HG03558 (cell line): ENCODE results near the gene TM6SF1.
"Not testable (repeated sequence)": the region's sequence is repeated elsewhere in the genome, so short reads cannot be mapped to it uniquely, and the experiment has no call there.

ENCODE experiments used
- ATAC-seq: cut with Tn5 transposase; IDR thresholded peaks from one replicate; pipeline ENCODE4 v1.9.1; 2021; ENCODE audit warnings: moderate number of reproducible peaks; ENCODE audit not compliant: unreplicated experiment; ENCODE audit errors: extremely low read depth

The TM6SF1 gene

DNA sequence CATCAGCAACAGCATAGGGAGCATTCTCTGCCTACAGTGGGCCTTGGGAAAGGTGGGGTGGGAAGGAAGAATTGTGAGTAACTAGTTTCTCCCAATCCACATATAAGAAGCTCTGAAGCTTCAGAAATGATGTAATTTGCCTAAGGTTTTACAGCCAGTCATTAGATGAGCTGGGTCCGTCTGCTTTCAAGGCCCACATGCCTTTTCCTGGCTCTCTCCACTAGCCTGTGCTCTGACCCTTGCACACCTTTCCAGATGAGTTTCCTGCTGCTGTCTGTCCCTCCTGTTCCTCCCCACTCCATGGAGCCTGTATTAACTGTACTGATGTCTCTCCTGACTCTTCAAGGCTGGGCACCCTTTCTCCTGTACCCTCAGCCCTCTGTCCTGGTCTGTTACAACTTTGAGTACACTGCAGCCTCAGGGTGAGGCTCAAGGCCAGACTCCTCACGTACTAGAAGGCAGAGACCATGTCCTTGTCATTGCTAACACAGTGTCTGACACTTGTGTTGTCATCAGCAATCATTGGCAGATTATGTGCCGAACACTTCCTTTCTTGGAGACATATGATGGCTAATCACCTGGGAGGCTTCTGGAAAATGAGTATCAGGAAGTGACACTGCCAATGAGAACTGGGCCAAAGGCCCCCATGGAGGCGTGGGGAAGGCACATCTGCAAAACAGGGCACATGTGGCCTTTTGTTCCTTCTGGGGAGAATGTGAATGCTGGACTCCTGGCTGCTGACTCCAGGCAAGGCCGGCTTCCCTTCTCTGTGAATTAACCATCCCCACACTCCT, 6.6 kb downstream of the TM6SF1 start:
- ATAC-seq = no peak

DNA sequence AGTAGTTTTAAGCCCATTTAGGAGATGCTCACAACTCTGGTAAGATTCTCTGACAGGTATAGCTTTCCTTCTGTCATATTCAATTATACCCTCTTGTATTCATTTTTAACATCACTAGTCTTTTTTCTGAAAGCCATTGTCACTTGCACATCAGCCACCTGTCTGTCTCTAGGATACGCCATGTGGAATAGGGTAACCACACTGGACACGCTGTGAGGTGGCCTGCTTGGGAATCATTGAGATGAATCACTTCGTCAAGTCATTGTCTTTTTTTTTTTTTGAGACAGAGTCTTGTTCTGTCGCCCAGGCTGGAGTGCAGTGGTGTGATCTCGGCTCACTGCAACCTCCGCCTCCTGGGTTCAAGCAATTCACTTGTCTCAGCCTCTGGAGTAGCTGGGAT, 7.4 kb downstream of the TM6SF1 start:
- no peak for ATAC-seq

DNA sequence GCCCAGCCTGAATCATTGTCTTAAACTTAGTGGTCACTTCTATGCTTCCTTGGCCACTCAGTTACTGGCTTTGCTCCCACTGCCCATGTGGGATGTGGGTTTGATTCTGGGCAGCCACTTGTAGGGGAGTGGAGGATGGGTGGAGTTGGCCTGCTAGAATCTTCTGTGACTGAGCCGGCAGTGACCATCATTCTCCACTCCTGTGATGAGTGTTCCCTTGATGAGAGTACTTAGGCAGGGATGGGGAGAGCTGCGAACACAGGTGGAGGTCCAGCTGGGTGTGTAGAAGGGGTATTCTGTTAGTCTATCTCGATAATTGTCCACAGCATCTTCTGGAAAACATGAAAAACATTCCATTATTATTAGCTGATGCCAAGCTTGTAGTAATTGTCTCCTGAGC, 8.0 kb downstream of the TM6SF1 start:
- no peak for ATAC-seq

DNA sequence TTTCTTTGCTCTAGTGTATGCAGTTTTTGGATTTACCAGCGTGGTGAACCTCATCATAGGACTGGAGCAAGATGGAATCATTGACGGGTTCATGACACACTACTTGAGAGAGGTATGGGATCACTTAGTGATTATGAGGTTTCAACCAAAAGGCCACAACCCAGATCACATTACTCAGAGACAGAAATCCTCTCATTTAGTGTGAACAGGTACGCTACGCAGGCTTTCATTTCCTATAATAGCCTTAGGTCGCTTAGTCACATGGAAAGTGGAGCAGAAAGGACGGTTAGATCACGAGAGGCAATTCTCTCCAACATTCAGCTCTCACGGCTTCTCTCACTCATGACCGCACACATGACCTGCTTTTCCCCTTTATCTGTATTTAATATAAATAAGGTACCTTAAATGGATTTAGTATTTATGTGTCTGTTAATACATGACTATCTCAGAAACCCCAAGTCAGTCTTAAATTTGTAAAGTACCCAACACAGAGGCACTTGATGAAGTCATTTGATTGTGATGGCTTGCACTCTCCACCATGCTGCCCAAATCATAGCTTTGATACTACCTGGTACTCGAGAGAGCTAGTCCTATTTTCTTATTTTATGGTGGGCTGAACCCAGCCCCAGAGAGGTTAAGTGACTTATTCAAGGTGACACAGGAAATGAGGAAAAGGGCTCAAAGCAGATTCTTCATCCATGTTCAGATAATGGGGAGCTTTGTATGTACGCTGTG, 8.6 kb downstream of the TM6SF1 start:
- ATAC-seq = no peak

DNA sequence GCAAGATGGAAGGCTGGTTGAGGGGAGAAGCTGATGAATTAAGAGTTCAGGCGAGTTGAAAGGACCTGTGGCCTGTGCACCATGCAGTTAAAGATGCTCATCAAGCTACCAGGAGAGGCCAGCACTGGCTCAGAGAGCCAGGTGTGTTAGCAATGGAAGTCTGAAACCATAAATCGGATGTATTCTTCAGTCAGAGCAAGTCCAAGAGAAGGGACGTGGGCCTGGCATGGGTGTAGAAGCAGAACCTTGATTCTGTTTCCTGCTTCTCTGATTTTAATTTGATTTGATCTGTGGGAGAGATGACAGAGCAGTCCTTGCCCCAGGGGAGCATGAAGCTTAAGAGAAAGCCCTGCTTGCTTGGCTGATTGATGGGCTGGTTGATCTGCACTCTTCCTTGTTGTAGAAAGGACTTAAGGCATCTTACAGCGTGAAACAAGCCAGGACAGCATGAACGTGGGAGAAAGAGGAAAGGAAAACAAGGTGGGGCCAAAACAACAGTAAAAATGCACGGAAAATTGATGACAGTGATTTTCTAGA, 10.9 kb downstream of the TM6SF1 start:
- no peak for ATAC-seq

DNA sequence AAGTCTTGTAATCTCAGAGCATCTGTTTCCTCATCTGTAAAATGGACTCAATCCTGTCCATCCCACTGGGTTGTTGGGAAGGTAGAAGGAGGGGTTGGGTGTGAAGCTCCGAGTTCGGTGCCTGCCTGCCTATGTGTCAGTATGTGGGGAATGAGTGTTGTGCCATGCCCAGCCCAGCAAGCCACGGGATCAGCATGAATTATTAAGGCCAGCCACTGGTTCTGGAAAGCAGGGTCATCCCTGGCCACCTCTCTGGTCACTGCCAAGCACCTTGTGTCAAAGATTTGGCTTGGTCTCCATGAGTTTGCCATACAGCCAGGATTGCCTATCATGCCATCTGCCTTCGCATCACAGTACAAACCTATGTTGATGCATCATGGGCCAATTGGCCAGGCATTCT, 11.5 kb downstream of the TM6SF1 start:
- ATAC-seq = no peak

DNA sequence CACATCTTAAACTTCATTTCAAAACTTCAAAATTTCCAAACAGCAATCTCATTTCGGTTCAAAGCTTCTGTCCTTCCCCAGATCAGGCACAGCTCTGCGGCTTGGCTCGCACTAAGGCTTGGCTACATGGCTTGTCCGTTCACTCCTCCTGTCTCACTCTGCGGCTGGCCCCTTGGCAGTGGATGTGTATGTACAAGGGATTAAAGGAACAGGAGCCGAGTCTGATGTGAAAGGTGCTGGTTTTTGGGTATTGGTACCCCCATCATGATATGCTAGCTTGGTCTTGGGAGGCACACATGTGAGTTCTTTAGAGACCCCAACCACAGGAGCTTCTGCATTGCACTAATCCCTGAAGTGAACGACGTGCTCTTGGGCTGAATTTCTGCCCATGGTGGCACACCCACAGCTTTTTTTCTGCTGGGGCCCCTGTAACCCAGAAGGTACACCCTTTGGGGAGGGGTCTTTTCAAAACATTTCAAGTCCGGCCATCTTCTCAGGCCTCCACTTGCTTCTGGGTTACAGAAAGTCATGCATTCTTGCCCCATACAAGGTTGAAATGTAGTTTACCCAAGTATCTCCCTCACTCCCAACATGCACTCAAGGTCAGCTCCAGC, 12.6 kb downstream of the TM6SF1 start:
- no peak for ATAC-seq

DNA sequence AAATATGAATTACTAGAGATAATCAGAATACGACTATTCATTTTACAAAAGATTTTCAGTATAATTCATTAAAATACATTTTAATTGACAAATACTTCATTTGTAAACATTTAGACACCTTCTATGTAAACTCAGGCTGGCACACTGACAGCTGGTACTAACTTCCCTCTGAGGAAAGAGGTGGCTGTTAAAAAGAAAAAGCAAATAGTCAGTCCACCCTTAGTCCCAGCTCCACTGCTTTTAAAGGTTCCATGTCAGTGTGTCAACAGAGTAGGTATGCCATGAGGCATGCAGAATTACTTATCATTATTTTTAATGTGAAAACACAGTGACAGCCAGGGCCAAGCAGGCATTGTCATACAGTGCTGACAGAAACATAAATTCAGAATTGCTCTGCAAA, 16.1 kb downstream of the TM6SF1 start:
- ATAC-seq = no peak

DNA sequence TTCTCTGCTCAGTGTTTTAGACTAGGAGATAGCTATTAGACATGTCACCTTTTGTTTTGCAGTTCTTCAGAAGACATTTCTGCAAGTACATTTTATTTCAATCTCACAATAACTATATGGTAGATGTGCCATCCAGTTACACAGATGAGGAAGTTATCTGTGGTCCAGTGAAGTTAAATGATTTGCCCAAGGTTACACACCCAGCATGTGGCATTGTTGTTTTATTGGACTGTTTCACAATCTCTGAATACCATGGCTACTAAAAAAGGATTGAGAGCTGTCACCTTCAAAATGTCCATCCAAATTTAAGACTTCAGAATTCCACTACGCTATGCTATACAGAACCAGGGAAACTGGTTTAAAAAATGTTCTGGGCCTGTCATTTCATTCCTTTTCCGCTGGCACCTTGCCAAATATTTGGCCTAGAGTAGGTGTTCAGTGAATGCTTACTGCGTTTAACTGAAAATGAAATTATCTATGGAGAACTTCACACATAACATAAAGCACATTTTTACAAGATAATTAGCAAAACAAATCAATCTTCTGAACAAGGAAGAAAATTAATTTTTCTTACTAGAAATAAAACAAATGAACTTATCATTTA, 20.2 kb downstream of the TM6SF1 start:
- no peak for ATAC-seq

DNA sequence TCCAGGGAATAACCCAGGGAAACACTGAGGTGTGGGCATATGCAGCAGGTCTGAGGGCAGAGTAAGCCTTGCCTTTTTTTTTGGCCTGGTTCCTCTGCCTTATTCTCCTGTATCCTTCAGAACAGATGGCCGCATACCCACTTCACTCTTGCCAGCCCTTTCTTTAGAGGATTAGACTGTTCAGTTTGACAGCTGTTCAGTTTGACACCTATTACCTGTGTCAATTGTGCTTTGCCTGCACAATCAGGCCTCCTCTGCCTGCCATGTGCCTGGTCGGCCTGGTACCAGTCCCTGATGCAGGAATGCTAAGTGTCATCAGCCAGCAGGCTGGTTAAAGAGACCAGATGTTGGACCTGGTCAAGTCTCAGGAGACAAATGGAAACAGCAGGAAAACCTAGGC, 22.3 kb downstream of the TM6SF1 start:
- no peak for ATAC-seq

DNA sequence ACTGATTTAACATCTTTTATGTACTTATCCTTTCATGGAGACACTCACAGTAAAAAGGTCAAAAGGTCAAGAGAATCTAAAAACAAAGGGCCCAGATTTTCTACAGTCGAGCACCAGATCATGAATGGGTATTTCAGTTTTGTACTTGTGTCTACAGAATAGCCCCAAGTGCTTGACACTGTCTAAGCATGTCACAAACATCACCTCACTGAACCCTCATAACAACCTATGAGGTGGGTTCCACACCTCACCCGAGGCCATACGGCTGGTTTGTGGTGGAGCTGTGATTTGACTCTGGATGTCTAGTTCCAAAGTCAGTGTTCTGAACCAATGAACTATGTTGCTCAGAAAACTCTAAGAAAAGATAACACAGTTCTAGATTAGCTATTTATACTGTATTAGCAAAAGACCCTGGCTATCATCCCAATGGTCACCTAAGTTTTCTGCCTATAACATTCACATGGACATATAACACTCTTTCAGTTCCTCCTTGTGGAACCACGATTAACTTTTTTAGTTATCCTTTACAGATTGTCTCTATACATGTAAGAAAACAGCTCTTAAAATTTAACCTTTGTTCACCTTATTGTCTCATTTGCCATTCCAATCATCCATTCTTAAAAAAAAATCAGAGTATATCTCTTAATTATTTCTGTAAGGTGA, 25.5 kb downstream of the TM6SF1 start:
- ATAC-seq = no peak

DNA sequence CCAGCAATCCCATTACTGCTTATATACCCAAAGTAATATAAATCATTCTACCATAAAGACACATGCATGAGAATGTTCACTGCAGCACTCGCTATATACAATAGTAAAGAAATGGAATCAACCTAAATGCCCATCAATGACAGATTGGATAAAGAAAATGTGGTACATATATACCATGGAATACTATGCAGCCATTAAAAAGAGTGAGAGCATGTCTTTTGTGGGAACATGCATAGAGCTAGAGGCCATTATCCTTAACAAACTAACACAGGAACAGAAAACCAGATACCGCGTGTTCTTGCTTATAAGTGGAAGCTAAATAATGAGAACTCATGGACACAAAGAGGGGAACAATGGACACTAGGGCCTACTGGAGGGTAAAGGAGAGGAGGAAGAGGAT, 34.7 kb downstream of the TM6SF1 start:
- ATAC-seq = not testable (repeated sequence)

DNA sequence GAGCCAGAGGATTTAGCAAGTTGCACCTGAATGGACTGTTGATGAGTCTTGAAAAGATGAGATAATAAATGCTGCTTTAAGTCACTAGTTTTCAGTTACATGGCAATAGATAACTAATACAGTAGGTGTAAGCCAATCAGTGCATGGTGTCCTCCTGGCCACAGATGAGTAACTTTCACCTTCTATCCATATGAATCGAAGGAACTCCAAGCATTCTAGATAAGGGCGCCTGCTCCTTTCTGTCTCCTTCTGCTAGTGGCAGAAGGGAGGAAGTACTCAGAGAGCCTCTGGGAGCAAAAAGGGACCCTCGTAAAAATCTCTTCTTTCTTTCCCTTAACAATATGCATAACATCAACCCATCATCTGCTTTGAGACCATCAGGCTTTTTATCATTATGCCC, 37.3 kb downstream of the TM6SF1 start:
- ATAC-seq = no peak

DNA sequence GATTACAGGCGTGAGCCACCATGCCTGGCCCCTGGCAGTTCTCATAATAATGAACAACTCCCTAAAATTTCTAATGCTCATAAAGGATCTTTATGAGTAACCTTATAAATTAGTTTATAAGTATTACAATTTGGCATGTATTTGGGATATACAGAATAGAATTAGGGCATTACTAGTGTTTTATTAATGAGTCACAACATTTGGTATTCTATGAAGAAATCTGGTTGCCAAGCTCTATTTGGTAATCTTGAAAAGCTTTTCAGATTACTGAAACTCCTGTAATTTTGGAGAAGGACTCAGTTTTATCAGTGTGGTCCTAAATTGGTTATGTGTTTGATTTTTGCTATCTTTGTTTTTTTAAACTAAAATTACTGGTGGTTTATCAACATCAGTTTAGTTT, 45.8 kb downstream of the TM6SF1 start:
- no peak for ATAC-seq

DNA sequence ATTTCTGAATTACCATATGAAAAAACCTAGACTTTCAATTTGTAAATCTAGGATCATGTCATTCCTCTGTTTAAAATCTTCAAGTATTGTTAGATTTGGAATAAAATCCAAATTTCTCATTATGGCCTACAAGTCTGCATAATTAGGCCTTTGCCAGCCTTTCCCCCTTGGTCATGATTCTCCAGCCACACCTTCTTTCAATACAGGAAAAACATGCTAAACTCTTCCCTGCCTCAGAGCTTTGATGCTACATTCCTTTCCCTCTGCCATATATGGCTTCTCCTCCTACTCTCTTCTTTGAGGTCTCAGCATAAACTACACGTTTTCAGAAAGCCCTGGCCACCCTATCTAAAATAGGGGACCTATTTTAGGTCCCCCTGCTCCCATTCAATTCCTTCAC, 48.5 kb downstream of the TM6SF1 start:
- no peak for ATAC-seq

DNA sequence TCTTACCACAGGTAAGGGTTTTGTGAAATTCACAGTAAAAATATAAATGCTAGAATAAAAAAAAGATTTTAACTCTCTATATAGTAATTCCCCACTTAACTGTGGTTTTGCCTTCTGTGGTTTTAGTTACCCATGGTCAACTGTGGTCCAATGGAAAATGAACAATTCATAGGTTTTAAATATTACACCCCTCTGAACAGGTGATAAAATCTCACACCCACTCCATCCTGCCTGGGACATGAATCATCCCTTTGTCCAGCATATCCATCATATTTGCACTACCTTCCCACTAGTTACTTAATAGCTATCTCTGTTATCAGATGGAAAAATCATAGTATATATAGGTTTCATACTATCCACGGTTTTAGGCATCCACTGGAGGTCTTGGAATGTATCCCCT, 50.9 kb downstream of the TM6SF1 start:
- ATAC-seq = no peak

DNA sequence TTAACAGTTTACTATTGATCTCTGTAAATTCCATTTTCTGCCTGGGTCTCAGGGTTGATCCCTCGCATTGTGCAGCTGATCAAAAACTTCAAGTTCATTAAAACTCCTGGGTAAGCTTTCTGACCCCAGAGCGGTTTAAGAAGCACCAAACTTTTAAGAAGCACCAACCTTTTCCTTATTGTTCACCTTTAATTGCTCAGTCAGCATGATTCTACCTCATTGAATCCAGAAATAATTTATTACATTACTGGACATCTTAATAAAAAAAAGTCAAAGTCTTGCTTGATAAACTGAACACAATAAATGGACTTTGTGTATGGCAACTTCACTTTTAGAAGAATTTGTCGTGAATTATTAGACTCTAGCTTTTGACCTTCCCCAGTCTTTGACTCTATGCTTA, 53.3 kb downstream of the TM6SF1 start:
- no peak for ATAC-seq

DNA sequence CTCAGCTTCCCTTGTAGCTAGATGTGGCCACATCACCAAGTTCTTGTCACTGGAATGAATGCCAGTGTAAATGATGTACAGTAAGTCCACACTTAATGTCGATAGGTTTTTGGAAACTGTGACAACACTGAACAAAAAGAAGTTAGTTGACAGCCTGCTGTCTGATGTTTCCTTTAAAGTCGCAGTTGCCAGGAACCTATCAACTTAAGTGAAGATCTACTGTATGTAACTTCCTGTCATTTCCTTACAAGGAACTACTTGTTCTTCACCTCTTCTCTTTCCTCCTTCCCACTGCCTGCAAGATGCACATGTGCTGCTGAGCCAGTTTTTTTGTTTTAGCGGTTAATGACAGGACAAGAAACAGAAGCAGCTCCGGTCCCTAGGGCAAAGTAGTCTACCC, 55.6 kb downstream of the TM6SF1 start:
- no peak for ATAC-seq

DNA sequence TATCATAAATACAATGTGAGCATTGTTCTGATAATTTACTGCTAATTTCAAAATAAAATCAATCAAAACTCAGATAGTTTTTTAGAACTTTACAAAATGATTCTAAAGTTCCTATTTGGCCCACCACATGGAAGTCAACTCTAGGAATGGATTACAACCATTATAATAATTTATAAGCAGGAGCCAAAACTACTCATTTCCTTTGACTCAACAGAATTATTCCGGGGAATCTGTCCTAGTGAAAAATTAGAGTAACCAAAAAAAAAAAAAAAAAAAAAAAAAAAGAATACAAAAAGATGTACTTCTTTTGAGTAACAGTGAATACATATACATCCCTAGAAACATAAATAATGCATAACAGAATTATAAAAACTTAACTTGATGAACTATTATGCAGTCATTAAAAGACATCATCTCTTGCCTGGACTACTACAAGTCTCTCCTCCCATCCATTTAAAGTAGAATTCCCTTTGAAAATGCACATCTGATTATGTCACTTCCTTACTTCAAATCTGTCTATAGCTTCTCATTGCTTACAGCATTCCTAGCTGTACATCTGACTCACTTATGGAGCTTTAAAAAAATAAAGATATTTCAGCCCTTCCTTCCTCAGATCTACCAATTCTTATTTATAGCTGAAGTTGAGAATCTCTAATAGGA, 56.8 kb downstream of the TM6SF1 start:
- no peak for ATAC-seq
